Measurements from ENCODE around the gene FERMT3.

DNA sequence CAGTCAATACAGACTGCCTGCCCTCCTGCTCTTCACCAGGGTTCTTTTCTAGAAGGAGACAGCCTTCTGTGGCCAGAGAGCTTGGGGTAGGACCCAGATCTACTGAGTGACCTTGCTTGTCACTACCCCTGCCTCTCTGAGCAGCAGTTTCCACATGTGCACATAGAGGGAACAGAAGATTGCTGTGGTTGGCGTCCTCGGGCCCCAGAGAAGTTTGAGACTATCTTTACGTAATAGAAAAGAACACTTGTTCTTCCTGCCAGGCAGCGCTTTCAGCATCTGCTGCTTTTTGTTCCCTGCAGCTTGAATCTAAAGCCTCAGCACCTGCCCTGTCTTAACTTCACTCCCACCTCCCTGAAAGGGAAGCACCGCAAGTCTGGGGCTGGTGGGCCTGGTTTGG is 32.5 kb downstream of the FERMT3 start:
- TF ChIP-seq GATA2 (IDR thresholded peaks at IDR 0.05; ENCODE audit: low read depth, low read length) (no peak), GATA3 (IDR thresholded peaks at IDR 0.05; ENCODE audit: low read depth, low read length) (no peak)

Data from SH-SY5Y (cell line).